Glomerular endothelial cell (primary cell): ENCODE measurements around the gene RASA2. TPM values are rescaled to one million over a fixed set of nuclear protein-coding genes. Genes with fewer than 3 reads are reported as not detected.
"Not testable (repeated sequence)": the region's sequence is repeated elsewhere in the genome, so short reads cannot be mapped to it uniquely, and the experiment has no call there.

Source experiments
- DNase-seq: peaks from one replicate; pipeline ENCODE4 v3.0.0-alpha.2; 2011; ENCODE audit warnings: low read depth, low spot score; ENCODE audit errors: extremely low read depth
- total RNA-seq: library from RNA; depleted of rRNA; stranded (reverse); fragments of >200 nt; gene quantifications from 2 replicates; pipeline ENCODE4 v1.2.3, GENCODE V29; 2015

The RASA2 gene
- total RNA-seq, 1 donor from 2014 or later = 16.2 TPM

DNA sequence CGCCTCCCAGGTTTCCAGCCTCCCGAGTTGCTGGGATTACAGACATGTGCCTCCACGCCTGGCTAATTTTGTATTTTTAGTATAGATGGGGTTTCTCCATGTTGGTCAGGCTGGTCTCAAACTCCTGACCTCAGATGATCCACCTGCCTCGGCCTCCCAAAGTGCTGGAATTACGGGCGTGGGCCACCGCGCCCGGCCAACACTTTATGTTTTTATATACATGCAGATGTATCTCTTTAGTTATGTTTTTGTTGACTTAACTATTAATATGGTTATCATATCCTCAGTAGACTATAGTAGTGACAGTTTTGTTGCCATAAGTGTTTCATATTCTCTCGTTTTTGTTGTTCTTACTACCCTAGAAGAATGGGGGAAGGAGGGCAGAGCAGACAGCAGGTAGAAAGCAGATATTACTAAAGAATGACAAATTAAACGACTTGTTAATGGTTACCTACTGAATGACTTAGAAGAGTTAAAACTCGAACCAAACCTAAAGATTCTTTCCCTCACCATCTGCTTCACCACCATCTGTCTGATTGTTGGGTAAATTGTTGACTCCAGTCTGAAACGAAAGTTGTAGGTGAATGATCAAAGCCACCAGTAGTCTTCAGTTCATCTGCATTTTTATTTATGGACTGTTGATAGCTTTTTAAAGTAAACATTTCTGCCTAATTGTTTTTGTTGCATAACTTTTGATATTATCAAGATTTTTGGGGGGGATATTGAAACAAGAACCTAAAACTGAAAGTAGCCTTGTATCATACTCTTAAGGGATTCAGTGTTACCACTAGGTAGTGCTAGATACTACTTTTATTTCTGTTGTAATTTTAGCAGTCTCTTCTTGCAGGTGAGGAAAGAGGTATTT lies 89.3 kb downstream of the RASA2 start:
- DNase-seq = no peak

DNA sequence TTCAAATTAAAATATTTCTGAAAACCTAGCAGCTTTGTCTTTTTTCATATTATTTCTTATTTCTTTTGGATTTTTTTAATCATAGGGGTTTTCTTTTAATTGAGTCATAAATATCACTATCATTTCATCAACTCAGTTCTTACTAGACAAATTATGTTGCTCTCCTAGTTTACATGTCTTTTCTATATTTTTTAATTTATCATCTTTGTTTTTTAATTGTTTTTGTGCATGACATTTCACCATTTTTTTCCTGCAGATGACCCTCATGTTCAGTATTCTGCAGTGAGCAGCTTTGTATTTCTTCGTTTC lies 89.9 kb downstream of the RASA2 start:
- no peak for DNase-seq

DNA sequence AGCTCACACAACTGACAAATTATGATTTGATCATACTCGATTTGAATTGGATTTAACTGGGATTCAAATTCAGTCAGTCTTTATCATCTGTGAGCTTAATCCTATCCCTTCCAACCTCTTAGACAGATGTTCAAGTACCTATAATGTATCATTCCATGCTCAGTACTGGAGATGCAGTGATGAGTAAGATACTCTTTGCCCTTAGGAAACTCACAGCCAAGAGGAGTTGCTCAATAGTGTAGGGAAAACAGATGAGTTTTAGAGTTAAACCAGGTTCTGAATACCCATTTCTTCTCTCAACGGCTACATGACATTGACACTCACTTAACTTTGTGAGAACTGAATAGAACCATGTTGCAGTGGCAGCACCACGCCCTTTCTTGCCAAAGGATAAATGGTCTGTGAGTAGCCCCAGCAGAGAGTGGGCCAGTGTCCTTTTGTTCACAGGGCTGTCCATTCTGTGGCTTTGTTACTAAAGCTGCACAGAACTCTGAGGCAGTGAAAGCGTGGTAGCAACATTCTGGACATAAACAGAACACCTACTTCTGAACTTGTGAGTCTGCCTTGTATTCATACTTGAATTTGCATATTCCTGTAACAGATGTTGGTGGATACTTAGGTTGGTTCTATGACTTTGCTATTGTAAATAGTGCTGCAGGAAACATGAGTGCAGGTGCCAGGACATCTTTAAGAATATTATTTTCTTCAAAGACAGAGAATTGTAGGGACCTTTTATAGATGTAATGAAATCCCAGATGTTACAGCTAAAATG lies 91.6 kb downstream of the RASA2 start:
- no peak for DNase-seq

DNA sequence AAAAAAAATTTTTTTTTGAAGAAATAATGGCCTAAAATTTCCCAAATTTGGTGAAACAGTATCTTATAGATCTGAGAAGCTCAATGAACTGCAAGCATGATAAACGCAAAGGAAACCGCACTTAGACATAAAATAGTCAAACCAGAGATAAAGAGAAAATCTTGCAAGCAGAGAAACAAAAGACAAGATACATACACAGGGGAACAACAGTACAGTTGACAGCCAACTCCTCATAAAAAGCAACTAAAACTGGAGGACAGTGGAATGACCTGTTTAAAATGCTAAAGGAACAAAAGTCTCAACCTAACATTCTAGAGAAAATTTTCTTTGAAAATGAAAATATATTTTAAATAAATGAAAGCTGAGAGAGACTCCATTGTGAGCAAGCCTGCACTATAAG lies 107.5 kb downstream of the RASA2 start:
- no peak for DNase-seq

DNA sequence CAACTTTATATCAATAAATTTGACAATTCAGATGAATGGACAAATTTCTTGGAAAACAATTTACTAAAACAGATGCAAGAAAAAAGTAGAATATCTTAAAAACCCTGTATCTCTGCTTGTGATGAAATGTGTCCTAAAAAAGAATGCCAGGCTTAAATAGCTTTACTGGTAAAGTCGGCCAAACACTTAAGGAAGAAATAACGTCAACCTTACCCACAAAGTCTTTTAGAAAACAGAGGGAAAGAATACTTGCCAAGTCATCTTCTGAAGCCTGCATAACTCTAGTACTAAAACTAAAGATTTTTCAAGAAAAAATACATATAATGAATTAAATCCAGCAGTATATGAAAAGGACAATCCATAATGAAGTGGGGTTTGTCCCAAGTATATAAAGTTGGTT lies 111.1 kb downstream of the RASA2 start:
- DNase-seq = no peak

DNA sequence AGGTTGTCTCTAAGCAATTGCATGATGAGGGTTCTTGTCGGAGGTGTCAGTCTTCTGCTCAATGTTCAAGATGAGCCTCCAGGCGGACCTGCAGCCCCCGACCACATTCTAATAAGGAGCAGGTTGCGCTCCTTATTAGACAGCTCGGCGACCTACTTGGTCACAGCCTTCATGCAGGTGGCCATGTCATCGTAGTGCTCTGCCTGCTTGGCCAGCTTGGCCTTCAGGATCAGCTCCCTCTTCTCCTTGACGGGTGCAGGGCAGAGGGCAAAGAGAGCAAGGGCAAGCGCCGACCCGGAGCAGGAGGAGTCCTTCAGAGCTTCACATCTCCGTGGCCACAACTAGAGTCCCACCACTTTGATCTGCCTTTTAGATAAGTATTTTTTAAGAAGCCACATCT lies 113.5 kb downstream of the RASA2 start:
- no peak for DNase-seq

DNA sequence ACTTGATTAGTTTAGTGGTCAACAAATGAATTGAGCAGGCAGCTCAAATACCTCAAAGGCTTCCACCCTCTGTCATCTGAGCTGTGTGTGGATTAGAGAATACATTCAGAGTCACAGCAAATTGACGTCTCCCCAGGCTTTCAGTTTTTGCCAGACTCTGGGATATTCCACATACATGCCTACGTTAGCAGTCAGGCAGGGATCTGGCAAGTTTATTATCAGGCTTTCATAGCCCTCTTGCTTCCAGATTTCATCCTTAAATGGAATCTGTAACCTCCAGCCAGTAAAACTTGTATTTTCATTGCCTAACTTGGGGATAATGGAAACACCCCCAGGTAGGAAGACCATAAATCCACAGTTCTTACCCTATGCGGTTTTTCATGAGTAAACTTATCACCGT lies 115.9 kb downstream of the RASA2 start:
- no peak for DNase-seq

DNA sequence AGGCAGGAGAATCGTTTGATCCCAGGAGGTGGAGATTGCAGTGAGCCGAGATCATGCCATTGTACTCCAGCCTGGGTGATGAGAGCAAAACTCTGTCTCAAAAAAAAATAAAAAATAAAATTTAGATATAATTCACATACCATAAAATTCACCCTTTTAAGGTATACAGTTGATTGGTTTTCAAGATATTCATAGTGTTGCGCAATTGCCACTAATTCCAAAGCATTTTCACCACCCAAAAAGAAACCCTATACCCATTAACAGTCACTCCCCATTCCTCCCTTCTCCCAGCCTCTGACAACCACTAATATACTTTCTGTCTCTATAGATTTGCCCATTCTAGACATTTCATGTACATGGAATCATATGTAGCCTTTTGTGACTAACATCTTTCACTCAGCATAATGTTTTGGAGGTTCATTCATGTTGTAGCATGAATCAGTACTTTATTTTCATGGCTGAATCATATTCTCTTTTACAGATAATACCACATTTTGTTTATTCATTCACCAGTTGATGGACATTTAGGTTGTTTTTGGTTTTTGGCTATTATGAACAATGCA lies 116.7 kb downstream of the RASA2 start:
- no peak for DNase-seq

DNA sequence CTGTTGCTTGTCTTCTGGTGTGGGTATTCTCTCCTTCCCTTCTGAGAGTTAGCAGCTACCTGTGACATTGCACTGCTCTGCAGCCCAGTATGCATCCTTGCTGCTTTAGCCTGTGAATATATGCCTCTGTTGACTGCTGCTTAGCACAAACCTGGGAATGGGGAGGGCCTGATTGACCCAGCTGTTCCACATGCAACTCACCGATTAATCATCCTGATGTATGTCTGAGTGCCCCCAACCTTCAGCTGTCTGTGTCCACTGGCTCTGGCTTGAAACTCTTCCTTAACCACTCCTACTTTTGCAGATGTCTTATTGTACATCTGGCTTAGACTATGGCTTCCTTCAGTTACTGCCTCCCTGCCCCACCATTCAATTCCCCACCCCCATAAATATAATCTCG lies 119.1 kb downstream of the RASA2 start:
- no peak for DNase-seq

DNA sequence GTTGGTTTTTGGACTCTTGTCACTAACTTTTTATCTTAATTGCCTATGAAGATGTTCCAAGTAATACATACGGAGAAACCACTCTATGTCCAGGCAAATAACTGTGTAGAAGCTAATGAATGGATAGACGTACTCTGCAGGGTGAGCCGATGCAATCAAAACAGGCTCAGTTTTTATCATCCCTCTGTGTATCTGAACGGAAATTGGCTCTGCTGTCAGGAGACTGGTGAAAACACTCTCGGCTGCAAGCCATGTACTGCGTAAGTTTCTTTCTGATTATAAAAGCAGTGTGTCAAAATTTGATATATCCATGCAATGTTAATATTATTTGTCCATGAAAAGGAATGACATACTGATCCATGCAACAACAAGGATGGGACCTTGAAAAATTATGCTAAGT lies 121.6 kb downstream of the RASA2 start:
- DNase-seq = no peak

DNA sequence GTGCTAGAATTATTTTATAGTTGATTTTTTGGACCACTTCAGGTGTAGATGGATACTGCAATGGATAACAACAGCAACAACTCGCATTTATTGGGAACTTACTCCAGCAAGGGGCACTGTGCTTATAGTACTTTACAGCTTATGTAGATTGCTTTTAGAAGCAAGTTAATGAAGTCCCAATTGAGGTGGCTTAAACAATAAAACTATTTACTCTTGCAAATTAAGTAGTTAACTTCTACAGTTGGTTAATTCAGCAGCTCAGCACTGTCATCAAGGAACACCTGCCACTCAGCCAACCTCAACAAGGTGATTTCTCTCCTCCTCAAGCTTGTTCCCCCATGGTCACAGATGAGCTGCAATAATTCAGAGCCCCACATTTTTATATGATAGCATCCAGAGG lies 124.1 kb downstream of the RASA2 start:
- no peak for DNase-seq

DNA sequence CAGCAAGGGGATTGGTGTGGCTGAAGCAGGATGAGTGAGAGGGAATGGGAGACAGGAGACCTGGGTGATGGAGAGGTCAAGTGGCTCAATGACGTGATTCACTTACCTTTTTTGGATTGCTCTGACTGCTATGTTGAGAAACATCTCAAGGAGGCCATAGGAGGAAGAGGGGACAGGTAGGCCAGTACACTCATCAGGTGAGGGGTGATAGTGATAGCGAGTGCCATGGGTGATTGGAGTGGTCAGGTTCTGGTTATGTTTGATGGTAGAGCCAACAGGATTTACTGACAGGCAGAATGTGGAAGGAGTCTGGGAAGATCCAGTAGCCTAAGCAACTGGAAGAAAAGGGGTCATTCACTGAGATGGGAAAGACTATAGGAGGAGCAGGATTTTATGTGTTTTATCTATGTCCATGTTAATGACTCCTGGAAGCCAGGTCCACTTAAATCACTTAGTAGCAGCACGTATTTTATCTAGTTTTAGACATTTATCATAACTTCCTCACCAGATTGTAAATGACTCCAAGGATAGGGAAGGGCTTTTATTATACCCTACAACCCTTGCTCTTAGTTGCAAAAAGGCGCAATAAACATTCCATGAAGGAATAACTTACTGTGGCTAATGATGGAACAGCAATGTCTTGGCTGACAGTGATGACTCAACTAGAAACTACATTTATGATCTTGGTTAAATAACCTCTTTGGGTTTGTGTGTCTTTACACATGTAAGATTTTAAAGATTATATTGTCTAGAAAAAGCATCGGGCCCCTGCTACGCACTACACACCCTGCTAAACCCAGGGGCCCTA lies 131.5 kb downstream of the RASA2 start:
- DNase-seq = no peak

DNA sequence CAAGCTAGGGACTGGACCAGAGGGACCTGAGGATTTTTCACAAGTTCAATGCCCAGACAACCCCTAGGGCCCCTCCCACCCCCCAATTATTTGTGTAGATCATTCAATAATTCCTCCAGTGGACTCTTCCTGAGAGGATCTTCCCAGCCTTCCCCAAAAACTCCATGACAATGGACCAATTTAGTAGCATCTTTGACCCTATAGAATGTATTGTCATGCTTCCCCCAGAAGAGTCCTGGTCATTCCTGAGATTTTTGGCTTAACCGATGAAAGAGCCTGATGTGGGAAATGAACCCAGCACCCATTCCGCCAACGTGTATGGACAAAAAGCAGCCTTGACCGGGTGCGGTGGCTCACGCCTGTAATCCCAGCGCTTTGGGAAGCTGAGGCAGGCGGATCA lies 132.1 kb downstream of the RASA2 start:
- no peak for DNase-seq

DNA sequence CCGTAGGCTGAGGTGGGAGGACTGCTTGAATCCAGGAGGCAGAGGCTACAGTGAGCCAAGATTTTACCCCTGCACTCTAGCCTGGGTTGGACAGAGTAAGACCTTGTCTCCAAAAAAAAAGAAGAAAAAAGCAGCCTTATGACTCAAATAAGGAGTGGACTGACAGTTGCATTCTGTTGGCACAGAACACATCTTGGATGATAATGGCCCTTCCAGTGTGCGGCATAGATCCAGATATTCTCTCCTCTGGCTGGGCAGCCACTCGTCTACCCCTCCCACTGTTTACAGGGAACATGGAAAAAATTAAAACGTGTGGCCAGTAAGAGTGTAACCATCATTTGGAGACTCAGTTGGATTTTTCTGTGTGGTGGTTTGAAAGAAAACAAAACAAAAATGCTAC lies 132.6 kb downstream of the RASA2 start:
- DNase-seq = no peak

DNA sequence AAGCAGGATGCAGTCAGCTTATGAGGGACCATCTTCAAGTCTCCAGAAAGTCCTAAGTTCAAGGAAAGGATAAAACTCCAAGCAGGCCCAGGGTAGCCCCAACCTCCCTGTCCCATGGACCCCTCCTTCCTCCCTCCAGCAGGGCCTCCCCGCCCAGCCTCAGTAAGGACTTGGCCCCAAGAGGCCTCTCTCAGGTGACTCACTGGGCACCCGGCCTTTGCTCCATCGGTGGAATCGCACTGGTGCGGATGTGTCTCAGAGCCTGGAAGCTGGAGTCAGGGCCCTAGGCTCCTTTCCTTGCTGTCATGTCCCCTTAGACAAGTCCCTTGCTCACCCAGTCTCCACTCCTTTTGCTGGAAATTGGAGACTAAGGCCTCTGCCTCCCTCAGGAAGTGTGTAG lies 136.9 kb downstream of the RASA2 start:
- DNase-seq = no peak

DNA sequence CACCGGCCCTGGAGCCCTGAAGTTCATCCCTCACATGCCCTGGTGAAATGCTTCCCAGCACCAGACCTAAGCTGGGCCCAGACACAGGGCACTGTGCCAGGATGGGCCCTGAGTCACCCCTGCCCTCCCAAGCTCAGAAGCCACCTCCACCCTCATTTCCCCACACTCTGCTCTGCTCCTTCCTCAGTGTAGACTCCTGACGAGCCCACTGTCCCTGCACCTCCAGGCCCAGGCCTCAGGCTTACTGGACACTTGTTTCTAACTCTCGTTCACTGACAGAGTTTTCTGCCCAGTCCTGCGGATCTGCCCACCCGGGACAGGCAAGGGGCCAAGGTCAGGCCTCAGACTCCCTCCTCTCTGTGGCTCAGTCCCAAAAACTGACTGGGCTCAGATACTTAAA lies 138.7 kb downstream of the RASA2 start:
- no peak for DNase-seq

DNA sequence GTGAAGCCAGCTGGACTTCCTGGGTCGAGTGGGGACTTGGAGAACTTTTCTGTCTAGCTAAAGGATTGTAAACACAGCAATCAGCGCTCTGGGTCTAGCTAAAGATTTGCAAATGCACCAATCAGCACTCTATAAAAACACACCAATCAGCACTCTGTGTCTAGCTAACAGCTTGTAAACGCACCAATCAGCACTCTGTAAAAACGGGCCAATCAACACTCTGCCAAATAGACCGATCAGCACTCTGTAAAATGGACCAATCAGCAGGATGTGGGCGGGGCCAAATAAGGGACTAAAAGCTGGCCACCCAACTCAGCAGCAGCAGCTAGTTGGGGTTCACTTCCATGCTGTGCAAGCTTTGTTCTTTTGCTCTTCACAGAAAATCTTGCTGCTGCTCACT lies 141.5 kb downstream of the RASA2 start:
- not testable (repeated sequence) for DNase-seq

DNA sequence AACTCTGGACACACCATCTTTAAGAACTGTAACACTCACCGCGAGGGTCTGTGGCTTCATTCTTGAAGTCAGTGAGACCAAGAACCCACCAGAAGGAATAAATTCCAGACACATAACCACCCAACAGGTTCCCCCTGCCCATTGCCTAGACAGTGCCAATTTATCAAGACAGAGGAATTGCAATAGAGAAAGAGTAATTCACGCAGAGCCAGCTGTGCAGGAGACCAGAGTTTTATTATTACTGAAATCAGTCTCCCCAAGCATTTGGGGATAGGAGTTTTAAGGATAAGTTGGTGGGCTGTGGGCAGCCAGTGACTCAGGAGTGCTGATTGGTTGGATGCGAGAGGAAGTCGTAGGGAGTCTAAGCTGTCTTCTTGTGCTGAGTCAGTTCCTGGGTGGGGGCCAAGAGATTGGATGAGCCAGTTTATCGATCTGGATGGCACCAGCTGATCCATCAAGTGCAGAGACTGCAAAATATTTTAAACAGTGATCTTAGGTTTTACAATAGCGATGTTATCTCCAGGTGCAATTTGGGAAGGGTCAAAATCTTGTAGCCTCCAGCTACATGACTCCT lies 142.1 kb downstream of the RASA2 start:
- not testable (repeated sequence) for DNase-seq

DNA sequence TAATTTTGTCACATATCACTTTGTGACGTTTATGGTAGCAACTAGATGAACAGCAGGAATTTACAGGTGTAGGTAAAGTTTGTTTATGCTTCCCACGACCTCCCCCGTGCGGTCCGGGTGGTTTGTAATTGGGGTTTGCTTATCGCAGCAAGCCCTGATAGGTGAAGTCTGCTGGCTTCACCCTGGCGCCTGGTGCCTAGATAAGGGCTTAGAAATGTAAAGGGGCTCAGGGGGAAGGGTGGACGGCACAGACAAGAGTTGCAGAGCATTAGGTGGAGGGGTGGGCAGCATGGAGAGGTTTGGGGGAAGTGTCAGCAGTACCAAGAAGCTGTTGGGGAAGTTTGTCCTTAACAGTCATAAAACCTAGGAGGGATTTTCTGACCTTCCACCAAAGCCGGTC lies 143.1 kb downstream of the RASA2 start:
- DNase-seq = no peak

DNA sequence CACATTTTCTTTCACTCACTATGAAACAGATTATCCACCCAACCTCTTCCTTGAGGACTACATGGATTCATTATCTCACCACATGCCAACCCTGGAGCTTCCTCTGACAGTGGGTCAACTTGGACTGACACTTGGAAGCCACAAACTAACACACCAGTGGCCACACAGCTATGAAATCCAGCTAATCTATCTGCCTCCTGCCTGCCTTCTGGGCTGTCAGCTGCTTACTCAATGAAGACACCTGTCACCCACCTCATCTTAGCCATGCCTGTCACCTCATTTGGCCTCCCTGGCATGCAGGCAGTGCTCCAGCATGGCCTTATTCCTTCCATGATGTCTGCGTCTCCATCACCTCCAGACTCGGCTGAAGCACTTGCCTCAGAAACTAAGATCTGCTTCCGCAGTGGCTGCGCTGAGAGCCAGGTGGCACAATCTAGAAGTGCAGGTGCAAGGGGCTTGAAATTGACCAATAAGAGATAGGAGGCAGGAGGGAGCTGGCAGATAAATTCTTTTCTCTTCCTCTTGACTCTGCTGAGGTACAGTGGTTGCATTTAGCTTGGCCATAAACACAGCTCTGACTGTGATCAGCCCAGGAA lies 146.1 kb downstream of the RASA2 start:
- no peak for DNase-seq
